ENCODE results near the gene PIK3R6.
"Not testable (repeated sequence)": the region's sequence is repeated elsewhere in the genome, so short reads cannot be mapped to it uniquely, and the experiment has no call there.

The PIK3R6 gene

GRCh38 chr17:8859027-8859803 lies 8.3 kb downstream of the PIK3R6 start:
- no peak for DNase-seq
- Mint-ChIP-seq H3K9me3 (no peaks in the 10 kb centered on the region), H3K27ac (peak overlapping the region; percentile 89), H3K4me1 (ENCODE audit: low read depth) (peaks cover 60% of the 10 kb centered on the region), H3K27me3 (no peaks in the 10 kb centered on the region), H3K36me3 (ENCODE audit: low read depth) (no peaks in the 10 kb centered on the region), H3K4me3 (no peak overlapping the region)

DNA sequence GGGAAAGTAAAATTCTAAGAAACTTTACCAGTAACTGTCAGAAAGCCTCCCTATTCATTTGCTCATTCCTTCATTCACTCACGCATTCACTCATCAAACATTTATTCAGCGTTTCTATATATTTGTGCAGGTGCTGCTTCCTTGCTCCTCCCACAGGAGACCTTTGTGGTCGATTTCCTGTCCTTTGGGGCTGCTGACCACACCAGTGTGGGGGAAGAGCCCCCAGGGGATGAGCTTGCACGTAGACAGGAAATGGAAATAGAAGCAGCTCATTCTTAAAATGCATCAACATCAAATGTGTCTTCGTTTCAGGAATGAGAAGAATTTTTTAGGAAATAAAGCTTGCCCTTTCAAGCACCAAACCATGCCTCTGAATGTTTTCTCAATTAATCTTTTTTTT lies 9.6 kb downstream of the PIK3R6 start:
- H3K27ac Mint-ChIP-seq = peak overlapping the region; percentile 90

GRCh38 chr17:8856869-8857575 lies 10.5 kb downstream of the PIK3R6 start:
- Mint-ChIP-seq H3K4me1 (ENCODE audit: low read depth) (peaks cover 54% of the 10 kb centered on the region), H3K9me3 (no peaks in the 10 kb centered on the region), H3K4me3 (no peak overlapping the region), H3K27me3 (no peaks in the 10 kb centered on the region), H3K27ac (peak overlapping the region; percentile 90), H3K36me3 (ENCODE audit: low read depth) (no peaks in the 10 kb centered on the region)
- DNase-seq = no peak

More for the DNA sequence above, 9.6 kb downstream of the PIK3R6 start:
- Mint-ChIP-seq H3K27me3 (no peaks in the 10 kb centered on the region), H3K9me3 (no peaks in the 10 kb centered on the region), H3K4me1 (ENCODE audit: low read depth) (peaks cover 60% of the 10 kb centered on the region), H3K36me3 (ENCODE audit: low read depth) (no peaks in the 10 kb centered on the region), H3K4me3 (peak overlapping the region; percentile 62)
- DNase-seq = no peak

DNA sequence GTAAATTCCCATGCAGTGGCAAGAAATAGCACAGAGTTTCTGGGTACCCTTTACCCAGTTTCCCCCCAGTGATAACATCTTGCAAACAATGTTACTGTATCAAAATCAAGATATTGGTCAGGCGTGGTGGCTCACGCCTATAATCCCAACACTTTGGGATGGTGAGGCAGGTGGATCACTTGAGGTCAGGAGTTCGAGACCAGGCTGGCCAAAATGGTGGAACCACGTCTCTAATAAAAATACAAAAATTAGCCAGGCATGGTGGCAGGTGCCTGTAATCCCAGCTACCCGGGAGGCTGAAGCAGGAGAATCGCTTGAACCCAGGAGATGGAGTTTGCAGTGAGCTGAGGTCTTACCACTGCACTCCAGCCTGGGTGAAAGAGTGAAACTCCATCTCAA lies 11.3 kb downstream of the PIK3R6 start:
- H3K4me1 Mint-ChIP-seq (ENCODE audit: low read depth) = peaks cover 45% of the 10 kb centered on the region
- H3K36me3 Mint-ChIP-seq (ENCODE audit: low read depth); H3K9me3 Mint-ChIP-seq; DNase-seq; H3K4me3 Mint-ChIP-seq; H3K27ac Mint-ChIP-seq; H3K27me3 Mint-ChIP-seq: not testable (repeated sequence)

DNA sequence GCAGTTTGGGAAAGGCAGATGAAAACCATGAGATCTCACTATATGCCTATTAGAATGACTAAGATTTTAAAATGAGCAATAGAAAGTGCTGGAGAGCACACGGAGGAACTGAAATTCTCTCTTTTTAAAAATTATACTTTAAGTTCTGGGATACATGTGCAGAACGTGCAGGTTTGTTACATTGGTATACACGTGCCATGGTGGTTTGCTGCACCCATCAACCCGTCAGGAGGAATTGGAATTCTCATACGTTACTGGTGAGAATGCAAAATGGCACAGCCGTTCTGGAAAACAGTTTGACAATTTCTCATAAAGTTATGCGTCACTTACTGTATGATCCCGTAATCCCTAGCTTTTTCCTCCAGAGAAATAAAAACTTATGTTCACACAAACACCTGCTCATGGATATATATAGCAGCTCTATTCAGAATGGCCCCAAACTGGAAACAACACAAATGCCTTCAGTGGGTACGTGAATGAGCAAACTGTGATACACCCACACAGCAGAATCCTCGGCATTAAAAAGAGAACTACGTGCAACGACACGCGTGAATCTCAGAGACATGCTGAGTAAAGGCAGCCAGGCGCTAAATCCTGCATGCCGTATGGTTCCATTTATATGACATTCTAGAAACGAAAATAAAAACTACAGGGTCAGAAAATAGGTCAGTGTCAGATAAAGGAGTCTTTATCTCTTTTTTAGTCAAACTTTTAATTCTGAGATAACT lies 11.8 kb downstream of the PIK3R6 start:
- no peak overlapping the region for H3K4me3 Mint-ChIP-seq
- H3K27ac Mint-ChIP-seq = no peak overlapping the region
- no peaks in the 10 kb centered on the region for H3K36me3 Mint-ChIP-seq (ENCODE audit: low read depth)
- H3K4me1 Mint-ChIP-seq (ENCODE audit: low read depth) = peaks cover 44% of the 10 kb centered on the region
- no peak for DNase-seq
- H3K27me3 Mint-ChIP-seq = no peaks in the 10 kb centered on the region
- H3K9me3 Mint-ChIP-seq = no peaks in the 10 kb centered on the region

DNA sequence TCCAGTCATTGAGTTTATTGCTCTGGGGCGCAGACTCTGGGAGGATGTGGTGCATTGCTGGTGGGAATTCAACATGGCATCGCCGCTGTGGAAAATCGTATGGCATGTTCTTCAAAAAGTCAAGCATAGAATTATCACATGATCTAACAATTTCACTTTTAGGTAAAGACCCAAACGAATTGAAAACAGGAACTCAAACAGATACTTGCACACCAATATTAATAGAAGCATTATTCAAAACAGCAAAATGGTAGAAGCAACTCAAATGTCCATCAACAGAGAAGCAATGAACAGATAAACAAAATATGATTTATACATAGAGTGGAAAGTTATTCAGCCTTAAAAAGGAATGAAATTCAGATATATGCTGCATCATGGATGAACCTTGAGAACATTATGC lies 15.9 kb downstream of the PIK3R6 start:
- Mint-ChIP-seq H3K9me3 (no peaks in the 10 kb centered on the region), H3K36me3 (ENCODE audit: low read depth) (no peaks in the 10 kb centered on the region), H3K4me3 (no peak overlapping the region), H3K4me1 (ENCODE audit: low read depth) (peaks cover 19% of the 10 kb centered on the region), H3K27me3 (no peaks in the 10 kb centered on the region), H3K27ac (no peak overlapping the region)
- DNase-seq = no peak

DNA sequence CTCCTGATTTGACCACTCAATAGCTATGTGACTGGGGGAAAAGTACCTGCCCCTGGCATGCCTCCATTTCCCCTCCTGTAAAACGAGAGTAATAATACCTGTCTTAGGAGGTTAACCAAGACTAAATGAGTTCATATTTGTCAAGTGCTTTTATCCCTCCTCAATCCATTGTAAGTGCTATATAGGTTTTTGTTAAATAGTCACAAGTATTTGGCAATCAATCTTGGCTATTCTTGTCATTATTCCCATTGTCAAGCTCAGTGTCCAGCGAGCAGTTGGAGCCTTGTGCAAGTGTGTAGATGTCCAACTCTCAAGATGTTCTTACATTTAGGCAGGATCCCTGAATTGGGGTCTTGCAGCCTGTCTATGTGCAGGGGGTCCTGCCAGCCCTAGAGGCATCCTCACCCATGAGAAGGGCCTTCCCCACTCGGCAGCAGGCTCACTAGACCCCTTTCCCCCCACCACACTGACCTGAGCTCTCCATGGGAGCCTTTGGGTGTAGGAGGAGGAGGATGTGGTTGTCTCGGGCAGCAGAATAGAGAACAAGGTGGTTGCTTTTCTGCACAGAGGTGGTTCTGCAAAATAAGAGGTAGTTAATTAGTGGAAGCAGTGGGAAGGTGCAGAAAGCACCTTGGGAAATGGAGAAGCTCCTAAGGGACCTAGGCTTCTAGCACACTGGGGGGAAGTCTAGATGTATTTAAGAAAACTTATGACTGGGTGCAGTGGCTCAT lies 18.0 kb downstream of the PIK3R6 start:
- H3K4me1 Mint-ChIP-seq (ENCODE audit: low read depth) = peaks cover 5% of the 10 kb centered on the region
- no peak for DNase-seq
- H3K36me3 Mint-ChIP-seq (ENCODE audit: low read depth) = no peaks in the 10 kb centered on the region
- H3K9me3 Mint-ChIP-seq = no peaks in the 10 kb centered on the region
- no peak overlapping the region for H3K27ac Mint-ChIP-seq
- H3K4me3 Mint-ChIP-seq = no peak overlapping the region
- H3K27me3 Mint-ChIP-seq = no peaks in the 10 kb centered on the region

DNA sequence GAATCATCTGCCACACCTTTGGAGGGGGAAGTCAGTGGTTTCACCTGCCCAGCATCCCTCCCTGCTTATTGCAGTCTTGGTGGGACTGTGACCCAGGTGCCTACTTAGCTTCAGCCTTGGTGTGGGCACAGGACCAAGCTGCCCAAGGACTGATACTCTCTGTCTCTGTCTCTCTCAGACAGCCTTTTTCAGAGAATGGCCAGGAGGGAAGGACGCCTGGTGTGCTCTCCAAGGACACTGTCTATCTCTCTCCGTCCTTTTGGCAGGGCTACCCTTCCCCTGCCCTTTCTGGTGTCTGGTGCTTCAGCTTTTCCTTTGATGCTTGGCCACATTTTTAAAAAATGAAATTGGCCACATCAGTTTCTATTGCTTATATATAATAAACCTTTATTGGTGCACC lies 19.6 kb downstream of the PIK3R6 start:
- no peak for DNase-seq
- H3K27ac Mint-ChIP-seq = no peak overlapping the region
- peaks cover 5% of the 10 kb centered on the region for H3K4me1 Mint-ChIP-seq (ENCODE audit: low read depth)
- H3K27me3 Mint-ChIP-seq = no peaks in the 10 kb centered on the region
- no peaks in the 10 kb centered on the region for H3K9me3 Mint-ChIP-seq
- H3K36me3 Mint-ChIP-seq (ENCODE audit: low read depth) = no peaks in the 10 kb centered on the region
- no peak overlapping the region for H3K4me3 Mint-ChIP-seq

GRCh38 chr17:8846768-8847211 lies 20.7 kb downstream of the PIK3R6 start:
- H3K9me3 Mint-ChIP-seq = no peaks in the 10 kb centered on the region
- H3K36me3 Mint-ChIP-seq (ENCODE audit: low read depth) = no peaks in the 10 kb centered on the region
- H3K27ac Mint-ChIP-seq = no peak overlapping the region
- no peaks in the 10 kb centered on the region for H3K27me3 Mint-ChIP-seq
- H3K4me3 Mint-ChIP-seq = no peak overlapping the region
- H3K4me1 Mint-ChIP-seq (ENCODE audit: low read depth) = peaks cover 5% of the 10 kb centered on the region
- DNase-seq = no peak

- H3K4me1 Mint-ChIP-seq (ENCODE audit: low read depth) = peaks cover 5% of the 10 kb centered on the region
- no peaks in the 10 kb centered on the region for H3K36me3 Mint-ChIP-seq (ENCODE audit: low read depth)
- no peaks in the 10 kb centered on the region for H3K9me3 Mint-ChIP-seq
- no peak for DNase-seq
- no peak overlapping the region for H3K4me3 Mint-ChIP-seq
- H3K27ac Mint-ChIP-seq = no peak overlapping the region
- H3K27me3 Mint-ChIP-seq = no peaks in the 10 kb centered on the region
Measured at GRCh38 chr17:8844229-8845218, 22.9 kb downstream of the PIK3R6 start.

GRCh38 chr17:8843344-8843743 lies 24.1 kb downstream of the PIK3R6 start:
- H3K27ac Mint-ChIP-seq = no peak overlapping the region
- DNase-seq = no peak
- H3K4me3 Mint-ChIP-seq = no peak overlapping the region
- no peaks in the 10 kb centered on the region for H3K36me3 Mint-ChIP-seq (ENCODE audit: low read depth)
- no peaks in the 10 kb centered on the region for H3K27me3 Mint-ChIP-seq
- peaks cover 5% of the 10 kb centered on the region for H3K4me1 Mint-ChIP-seq (ENCODE audit: low read depth)
- H3K9me3 Mint-ChIP-seq = no peaks in the 10 kb centered on the region

GRCh38 chr17:8841844-8842243 lies 25.6 kb downstream of the PIK3R6 start:
- H3K9me3 Mint-ChIP-seq = no peaks in the 10 kb centered on the region
- no peak overlapping the region for H3K4me3 Mint-ChIP-seq
- H3K27ac Mint-ChIP-seq = no peak overlapping the region
- no peak for DNase-seq
- H3K36me3 Mint-ChIP-seq (ENCODE audit: low read depth) = no peaks in the 10 kb centered on the region
- H3K4me1 Mint-ChIP-seq (ENCODE audit: low read depth) = peaks cover 1% of the 10 kb centered on the region
- H3K27me3 Mint-ChIP-seq = no peaks in the 10 kb centered on the region

- Mint-ChIP-seq H3K27ac (no peak overlapping the region), H3K9me3 (no peaks in the 10 kb centered on the region), H3K36me3 (ENCODE audit: low read depth) (no peaks in the 10 kb centered on the region), H3K27me3 (no peaks in the 10 kb centered on the region), H3K4me3 (no peak overlapping the region), H3K4me1 (ENCODE audit: low read depth) (no peaks in the 10 kb centered on the region)
- no peak for DNase-seq
Measured at GRCh38 chr17:8839410-8839935, 28.0 kb downstream of the PIK3R6 start.

Measured in activated T-cell treated with anti-CD3 and anti-CD28 coated beads, Interleukin-2, amount 50 U/mL, for 24 hours (primary cell).